Stimulated activated CD4-positive, alpha-beta T cell treated with anti-CD3 and anti-CD28 coated beads, Interleukin-15, amount 100 ng/mL, for 24 hours (primary cell): ENCODE measurements around the gene TMEM18.
"Not testable (repeated sequence)": the region's sequence is repeated elsewhere in the genome, so short reads cannot be mapped to it uniquely, and the experiment has no call there.

ENCODE experiments used
- DNase-seq: peaks from one replicate; pipeline ENCODE4 v3.0.0-alpha.2; 2020

TMEM18 gene

DNA sequence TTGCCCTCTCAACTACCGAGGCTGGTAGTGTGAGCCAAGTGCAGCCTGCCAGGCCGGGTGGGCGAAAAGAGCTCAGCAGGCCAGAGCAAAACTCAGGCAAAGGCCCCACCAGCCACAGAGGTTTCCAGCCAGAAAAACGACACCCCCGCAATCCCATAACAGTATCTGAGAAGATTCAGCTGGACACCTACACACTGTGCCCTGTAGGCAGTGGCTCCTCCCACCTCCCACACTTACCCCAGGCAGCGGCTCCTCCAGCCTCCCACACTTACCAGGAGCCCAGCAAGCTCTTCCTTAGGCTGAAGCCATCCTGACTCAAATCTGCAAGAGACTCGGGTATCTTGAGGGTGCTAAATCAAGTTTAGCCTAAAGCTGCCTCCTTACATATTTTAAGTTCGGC lies 15.6 kb upstream of the TMEM18 start:
- DNase-seq: no peak

DNA sequence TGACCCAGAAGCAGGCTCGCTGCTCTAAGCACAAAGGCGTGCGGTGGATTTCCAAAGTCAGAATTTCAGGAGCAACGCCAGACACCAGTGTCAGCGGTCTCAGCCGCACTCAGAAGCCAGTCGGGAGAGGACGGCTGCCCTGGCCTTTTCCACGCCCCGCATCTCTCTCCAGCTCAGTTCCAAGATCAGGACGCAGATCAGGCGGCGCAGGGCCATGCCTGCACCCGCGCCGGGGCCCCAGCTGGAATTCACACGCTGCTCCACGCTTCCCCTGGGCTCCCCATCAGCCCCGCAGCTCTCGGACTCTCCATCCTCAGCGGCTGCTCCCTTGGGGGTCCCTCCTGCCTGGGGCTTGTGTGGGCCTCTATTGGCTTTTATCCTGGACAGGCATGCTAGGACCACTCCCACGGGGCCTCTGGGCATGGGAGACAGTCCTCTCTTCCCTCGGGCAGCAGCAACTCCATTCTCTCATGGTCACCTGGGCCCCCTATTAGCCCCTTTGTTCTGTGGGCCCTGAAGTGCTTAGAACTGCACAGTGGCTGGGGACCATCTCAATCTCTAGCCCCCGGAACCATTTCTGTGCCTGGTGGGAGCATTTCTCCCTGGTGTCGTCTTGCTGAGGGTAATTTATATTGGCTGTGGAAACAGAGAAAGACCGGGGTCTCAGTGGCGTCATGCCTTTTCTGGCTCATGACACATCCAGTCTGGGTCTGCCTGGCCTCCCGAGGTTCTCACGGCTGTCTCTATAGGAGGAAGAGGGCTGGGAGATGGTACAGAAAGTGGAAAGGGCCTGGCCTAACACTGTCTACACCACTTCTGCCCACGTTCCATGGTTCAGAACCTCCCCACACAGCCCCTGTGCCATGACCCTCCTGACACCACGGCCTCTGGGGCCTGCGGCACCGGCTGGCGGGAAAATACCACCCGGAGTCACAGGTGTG lies 14.9 kb upstream of the TMEM18 start:
- no peak for DNase-seq

DNA sequence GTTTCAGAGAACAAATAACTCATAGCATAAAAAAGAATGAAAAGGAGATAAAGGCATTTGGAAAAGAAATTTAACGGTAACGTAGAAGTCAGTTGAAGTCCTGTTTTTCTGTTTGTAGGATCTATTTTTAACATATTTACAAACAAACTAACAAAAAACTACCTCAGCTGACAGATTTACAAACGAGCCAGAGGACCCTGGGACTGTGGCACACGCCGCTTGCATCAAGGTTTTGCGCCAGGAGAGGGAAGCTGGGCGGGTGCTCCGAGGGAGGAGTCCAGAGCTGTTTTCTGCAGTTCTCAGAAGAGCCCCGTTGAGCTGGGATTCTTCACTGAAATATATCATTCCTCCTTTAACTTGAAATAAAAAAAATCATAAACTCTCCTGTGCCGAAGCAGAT lies 13.6 kb upstream of the TMEM18 start:
- DNase-seq: no peak

DNA sequence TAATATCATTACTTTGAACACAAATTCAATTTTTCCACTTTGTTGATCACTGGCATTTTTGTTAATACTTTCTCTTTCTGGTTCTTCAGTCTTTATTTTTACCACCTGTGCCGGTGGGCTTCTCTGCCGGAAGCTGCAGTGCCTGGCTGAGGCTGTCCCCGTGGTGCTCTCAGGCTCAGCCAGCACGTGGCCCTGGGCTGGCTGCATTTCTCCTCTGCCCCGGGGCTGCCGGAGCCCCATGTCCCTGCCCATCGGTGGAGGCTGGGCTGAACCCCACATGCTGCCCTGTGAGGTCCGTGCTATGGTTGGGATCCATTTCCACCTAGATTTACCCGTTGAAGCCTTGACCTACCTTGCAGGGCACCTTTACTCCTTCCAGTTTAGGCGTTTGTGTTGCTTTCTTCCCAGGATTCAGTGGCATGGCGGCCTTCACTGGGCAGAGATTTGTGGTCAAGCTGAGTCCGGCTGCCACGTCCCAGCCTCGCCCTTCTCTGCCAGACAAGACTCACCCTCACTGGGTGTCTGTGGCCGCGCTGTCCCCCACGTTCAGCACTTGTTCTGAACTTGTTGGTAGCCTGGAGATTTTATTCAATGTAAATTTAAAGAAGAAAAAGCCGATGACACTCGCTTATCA lies 12.8 kb upstream of the TMEM18 start:
- DNase-seq: no peak

DNA sequence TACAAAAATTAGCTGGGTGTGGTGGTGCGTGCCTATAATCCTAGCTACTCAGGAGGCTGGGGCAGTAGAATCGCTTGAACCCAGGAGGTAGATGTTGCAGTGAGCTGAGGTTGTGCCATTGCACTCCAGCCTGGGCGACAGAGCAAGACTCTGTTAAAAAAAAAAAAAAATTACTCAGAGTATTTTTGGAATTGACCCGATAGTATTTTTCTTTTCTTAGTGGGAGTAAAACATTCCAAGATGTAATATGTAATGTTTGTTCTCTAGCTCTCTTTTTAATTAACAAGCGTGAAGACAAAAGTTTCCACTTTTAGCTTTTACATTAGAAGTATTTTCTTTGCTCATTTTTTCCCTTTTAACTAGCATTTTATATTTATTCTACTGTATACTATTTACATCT lies 12.0 kb upstream of the TMEM18 start:
- DNase-seq: no peak

DNA sequence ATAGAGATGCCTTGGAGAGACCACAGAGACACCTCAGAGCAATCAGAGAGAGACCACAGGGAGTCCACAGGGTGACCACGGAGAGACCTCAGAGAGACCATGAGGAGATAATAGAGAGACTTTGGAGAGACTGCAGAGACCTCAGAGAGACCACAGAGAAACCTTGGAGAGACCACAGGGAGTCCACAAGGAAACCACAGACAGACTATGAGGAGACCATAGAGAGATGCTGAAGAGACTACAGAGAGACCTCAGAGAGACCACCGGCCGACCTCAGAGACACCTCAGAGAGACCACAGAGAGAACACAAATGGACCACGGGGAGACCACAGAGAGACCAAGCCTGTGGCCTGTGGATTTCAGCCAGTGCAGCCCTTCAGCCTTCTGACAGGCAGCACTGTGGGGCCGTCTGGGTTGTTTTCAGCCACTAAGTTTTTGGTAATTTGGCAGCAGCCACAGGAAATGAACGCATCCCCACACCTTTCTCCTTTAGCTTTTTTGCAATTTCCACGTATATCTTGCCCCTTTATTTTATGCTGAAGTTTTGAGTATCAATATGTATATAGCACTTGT lies 11.4 kb upstream of the TMEM18 start:
- no peak for DNase-seq

DNA sequence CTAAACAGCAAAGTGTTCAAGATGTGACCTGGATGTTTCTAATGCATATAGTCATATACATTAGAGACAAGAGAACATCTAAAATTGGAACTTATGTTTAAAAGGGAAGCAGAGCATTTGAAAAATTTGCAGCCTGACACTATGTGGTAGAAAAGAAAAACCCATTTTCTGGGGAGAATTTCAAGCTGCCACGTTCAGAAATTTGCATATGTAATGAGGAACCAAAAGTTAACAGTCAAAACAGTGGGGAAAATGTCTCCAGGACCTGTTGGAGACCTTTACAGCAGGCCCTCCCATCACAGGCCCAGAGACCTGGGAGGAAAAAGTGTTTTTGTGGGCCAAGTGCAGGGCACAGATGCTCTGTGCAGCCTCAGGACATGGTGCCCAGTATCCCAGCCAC lies 8.2 kb upstream of the TMEM18 start:
- no peak for DNase-seq

DNA sequence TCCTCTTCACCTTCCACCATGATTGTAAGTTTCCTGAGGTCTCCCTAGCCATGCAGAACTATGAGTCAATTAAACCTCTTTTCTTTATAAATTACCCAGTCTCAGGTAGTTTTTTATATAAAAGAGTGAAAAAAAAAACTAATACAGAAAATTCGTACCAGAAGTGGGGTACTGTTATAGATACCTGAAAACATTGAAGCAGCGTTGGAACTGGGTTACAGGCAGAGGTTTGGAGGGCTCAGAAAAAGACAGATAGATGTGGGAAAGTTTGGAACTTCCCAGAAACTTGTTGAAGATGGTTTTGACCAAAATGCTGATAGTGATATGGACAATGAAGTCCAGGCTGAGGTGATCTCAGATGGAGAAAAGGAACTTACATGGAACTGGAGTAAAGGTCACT lies 7.7 kb upstream of the TMEM18 start:
- not testable (repeated sequence) for DNase-seq

DNA sequence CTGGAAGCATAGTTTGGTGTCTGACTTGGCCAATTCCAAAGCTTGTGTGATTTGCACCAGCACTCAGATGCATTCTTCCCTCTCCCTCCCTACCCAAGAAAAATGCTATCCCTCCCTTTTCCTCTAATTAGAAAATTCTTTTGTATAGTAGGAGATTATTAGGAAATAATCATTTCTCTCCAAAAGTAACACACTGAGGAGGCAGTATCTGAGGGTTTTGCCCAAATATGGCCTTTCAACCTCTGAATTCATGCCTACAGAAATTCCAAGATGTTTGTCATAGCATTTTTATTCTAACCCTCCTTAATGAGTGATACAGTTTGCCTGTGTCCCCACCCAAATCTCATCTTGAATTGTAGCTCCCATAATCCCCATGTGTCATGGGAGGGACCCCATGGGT lies 5.0 kb upstream of the TMEM18 start:
- DNase-seq: no peak

DNA sequence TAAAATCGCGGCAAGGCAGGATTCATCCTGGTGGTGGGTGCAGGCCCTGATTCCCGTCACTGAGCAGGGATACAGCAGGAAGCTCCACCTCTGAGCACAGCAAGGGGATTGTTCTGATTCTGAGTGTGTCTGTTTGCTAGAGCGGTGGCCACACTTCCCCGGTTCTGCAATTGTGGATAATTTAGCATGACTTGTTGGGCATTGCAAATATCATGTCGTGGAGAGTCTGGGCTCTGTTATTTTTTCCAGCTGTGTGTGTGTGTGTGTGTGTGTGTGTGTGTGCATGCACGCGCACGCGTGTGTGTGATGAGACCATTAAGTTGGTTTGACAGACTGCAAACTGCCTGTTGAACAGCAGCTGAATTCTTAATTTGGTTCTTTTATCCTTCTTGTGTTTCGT lies 4.1 kb upstream of the TMEM18 start:
- DNase-seq: no peak

DNA sequence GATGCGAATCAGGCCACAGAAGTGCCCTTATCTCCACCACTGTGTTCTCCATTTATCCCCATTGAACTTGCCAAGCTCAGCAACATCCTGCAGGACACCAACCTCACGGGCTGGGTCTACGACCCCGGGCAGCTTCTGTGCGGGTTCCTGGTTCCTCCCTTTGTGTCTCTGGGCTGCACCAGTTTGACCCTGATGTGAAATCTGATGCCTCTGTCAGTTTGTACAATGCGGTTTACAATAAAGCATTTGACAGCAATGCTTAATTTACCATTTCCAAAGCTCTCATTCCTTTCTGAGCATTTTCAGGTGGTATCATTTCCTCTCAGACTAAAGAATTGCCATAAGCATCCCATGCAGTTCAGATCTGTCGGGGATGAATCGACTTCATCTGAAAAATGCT lies 3.3 kb upstream of the TMEM18 start:
- DNase-seq: no peak

DNA sequence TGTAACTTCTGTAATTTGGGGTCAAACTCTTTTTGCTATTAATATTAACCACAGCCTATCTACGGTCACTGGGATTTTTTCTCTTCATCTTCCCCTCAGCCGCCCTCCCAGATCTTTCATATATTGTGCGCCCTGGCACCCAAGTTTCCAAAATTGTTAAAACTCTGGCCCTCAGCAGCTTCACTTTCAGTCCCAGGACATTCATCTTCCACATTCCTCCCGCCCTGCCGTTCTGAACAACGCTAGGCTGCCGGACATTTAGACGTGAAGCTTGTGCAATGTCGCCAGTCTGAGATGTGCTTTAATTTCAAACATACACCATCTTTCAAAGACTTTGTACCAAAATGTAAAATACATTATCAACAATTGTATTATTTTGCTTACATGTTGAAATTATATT lies 1.8 kb upstream of the TMEM18 start:
- no peak for DNase-seq

DNA sequence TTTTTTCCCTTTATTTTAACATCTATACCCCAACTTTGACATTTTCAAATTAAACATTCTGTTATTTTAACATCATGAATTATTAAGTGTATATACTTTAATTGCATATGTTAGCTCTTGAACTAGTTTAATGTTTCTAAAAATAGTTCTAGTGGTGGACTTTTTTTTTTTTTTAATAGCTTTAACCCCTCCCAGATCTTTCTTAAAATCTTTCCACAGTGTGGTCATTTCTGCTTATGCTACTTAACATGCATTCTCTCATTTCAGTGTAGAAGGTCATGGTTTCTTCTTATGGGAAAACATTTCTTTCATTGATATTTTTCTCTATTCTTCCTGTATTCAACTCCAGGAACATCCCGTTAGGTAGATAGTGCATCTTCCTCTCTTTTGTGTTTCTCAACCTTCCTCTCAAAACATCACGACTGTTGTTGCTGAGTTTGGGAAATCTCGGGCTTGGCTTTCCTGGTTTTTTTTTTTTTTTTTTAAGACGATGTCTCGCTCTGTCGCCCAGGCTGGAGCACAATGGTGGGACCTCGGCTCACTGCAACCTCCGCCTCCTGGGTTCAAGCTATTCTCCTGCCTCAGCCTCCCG lies 849 bp upstream of the TMEM18 start:
- no peak for DNase-seq

DNA sequence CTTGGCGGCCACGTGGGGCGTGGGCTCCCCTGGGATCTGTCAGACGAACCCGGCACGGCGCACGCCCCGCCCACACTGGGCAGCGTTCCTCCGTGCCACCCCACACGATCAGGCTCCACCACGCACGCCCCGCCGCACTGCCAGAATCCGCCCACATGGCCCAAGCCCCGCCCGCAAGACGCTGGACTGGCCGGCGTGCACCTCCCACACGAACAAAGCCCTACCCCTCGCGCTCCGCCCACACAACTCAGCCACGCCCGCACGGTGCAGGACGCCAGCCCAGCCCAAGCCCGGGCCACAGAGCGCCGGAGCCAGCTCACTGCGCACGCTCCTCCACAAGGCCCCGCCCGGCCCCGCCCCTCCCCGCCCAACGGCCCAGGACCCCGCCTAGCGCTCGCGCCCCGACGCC lies 555 bp downstream of the TMEM18 start:
- DNase-seq: peak; percentile 99

DNA sequence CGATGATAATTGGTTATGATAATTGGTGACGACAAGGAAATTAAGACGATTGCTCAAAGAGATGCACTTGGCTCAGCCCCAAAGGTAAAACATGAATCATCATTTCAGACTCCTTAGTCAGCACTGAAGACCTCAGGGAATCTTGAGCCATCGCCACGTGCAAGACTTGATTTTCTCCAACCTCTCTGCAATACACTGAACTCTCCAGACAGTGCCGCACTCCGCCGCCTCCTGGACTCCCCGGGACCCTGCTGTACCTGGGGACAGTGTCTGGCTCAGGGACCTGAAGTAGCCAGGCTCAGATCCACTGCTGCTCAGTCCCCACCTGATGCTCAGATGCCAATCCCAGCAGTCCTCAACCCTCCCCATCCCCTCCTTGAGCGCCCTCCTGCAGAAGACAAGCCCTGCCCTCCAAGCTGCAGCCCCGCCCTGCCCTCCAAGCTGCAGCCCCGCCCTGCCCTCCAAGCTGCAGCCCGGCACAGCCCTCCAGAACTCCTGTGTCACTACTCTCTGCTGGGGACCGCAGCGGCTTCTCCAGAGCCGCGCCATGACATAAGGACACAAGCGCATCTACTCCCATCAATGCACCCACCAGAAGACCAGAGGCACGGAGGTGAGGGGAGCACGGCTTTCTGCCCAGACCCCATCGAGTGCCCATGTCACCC lies 1.1 kb downstream of the TMEM18 start:
- no peak for DNase-seq

DNA sequence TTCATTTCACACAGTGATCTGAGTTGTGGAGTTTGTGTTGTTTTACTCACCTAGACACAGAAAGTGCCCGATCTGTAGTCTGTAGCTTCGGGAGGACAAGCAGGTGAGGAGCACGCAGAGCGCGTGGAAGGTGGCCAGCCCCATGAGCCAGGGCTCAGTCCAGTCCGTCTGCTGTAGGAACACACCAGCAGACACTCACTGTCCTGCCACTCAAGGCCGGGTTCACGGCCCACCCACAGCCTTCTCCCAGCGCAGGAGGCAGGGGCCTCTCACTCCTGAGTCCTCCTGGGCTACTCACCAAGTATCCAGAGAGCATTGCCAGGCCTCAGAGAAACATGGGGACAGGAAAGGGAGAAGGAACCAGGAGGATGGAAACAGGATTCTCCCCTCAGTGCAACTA lies 1.7 kb downstream of the TMEM18 start:
- no peak for DNase-seq

DNA sequence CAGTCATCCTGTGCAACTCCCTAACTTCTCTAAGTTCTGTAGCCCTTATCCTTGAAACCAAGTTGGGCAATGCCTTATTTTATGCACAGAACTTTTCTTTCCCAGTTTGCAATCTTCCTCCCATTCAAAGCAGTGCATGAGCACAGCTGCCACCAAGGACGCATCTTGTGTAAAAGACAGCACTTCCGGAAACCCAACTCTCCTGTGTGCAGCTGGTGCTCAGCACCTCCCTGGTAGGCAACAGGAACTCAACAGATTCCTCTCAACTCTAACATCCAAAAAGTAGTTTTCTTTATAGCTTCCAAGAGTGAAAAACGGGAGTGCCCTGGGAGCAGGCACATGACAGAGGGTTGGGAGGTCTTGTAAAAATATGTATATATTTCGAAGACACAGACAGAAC lies 2.2 kb downstream of the TMEM18 start:
- DNase-seq: no peak

DNA sequence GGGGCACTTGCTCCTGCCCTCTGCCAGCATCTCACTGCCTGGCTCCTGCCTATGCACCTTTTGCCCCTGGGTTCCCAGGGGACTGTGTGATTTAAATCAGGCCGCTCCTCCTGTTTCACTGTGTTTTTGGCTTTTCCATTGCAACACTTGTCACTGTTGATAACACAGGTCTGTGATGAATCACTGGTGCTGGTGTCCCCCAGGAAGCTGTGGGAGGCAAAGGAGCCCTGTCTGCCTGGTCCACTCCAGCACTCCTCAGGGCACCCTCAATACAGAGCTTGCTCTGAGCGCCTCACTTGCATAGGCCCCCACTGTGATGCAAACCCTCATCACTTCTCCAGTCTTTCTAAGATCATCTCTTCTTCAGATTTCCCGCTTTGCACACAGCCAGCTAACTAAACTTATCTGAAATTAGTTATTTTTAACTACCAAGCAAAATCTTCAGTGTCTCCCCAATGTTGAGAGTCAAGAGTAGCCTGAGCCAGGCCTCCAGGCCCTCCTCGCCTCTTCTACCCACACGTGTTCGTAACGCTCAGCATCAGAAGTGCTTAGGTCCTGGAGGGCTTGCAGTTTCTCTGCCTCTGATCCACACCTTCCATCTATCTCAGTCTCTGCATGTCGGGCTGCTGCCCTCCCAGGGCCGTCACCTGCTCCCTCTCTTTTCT lies 2.8 kb downstream of the TMEM18 start:
- no peak for DNase-seq

DNA sequence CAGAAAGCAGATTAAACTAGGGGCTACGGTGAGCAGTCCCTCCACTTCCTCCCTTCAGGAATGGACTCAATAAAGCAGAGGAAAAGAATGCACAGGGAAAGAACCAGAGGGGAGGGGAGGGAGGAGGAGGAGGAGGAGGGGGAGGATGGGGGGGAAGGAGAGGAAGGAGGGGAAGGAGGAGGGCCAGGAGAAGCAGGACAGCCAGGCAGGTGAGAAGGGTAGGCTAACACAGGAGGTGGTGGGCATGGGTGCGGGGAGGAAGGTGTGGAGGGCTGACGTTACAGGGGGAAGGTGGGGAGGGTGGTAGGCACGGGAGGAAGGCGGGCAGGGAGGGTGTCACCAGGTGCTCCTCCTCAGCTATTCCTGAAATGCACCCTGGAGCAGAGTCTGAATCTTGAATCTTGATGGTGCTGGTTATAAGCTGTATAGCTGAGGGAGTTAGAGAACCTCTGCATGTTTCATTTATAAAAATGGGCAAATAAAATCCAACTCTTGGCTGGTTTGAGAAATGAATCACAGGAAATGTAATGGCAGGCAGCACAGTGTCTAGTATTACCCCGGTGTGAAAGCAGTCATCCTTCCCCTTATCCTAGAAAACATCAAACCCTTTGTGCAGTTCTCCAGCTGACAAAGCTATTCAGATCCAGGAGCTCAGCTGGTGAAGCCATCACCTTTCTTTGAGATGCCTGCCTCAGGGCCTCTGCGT lies 3.4 kb downstream of the TMEM18 start:
- no peak for DNase-seq

DNA sequence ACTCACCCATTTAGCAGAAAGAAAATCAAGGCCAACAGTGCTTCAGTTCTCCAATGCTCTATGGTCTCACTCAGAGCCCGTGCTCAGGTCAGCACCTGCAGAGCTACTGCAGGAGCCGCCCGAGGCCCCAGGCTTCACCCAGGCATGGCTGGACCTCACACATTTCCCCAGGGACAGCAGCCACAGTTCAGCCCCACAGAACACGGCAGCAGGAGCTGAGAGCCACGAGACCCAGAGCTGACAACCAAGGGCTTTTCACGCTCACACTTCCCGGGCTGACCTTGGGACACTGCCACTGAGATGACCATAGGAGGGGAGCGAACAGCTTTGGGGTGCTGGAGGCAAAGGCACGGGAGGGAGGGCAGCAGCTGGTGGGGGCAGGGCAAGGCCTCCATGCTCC lies 4.2 kb downstream of the TMEM18 start:
- DNase-seq: no peak

DNA sequence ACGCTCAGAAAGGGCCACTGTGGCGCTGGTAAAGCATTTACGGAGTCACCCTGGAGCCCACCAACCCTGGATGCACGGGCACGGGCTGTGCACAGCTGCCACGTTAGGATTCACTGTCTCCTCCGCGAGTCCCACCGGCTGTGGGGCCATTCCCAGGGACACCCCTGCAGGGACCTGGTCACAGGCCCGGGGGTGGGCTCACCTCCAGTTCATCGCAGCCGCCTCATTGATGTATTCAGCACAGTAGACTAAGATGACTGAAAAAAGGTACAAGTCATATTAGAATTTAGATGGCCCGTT lies 4.7 kb downstream of the TMEM18 start:
- no peak for DNase-seq
